Measurements from ENCODE around the gene SLC38A11.

DNA sequence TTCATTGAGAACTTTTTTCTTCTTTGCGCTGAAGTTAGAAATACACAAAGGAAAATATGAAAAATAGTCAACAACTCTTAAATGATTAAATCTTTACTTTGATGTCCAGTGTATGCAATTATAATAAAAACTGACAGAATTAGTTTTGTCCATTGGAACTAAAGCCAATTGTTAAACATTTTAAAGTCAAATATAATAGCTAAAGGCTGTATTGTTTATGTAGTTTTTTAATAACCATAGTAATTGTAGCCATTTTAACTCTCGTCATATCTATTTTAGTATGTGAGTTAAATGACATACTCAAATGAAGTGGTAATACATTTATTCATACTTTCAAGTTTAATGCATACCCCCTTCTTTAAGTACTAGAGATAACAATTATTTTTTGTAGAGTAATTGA lies 109.0 kb downstream of the SLC38A11 start:
- TF ChIP-seq, protein P1, sequence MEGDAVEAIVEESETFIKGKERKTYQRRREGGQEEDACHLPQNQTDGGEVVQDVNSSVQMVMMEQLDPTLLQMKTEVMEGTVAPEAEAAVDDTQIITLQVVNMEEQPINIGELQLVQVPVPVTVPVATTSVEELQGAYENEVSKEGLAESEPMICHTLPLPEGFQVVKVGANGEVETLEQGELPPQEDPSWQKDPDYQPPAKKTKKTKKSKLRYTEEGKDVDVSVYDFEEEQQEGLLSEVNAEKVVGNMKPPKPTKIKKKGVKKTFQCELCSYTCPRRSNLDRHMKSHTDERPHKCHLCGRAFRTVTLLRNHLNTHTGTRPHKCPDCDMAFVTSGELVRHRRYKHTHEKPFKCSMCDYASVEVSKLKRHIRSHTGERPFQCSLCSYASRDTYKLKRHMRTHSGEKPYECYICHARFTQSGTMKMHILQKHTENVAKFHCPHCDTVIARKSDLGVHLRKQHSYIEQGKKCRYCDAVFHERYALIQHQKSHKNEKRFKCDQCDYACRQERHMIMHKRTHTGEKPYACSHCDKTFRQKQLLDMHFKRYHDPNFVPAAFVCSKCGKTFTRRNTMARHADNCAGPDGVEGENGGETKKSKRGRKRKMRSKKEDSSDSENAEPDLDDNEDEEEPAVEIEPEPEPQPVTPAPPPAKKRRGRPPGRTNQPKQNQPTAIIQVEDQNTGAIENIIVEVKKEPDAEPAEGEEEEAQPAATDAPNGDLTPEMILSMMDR (IDR thresholded peaks at IDR 0.05 in 4 of 5, conservative IDR thresholded peaks at IDR 0.05 in 1 of 5): no peak
- no peak for TF ChIP-seq POLR2A (IDR thresholded peaks at IDR 0.05)
